PC-3 (cell line): ENCODE data around the gene TNNI3.

ENCODE experiments used
- CTCF ChIP-seq: fragments of 300-600 bp; sonication (generic); conservative IDR thresholded peaks from 2 replicates; pipeline ENCODE4 v1.5.1; 2017; ENCODE audit warnings: antibody characterized with exemption, low read depth, mild to moderate bottlenecking, low read length
- EZH2 ChIP-seq: fragments of 300-600 bp; sonication (generic); IDR thresholded peaks from one replicate; pipeline ENCODE4 v1.6.1; 2017; ENCODE audit warnings: antibody characterized with exemption, mild to moderate bottlenecking, low read length; ENCODE audit not compliant: unreplicated experiment

GRCh38 chr19:55176076-55176475 is 18.5 kb upstream of the TNNI3 start:
- no peak for TF ChIP-seq CTCF
- no peak for TF ChIP-seq EZH2
